Measurements from ENCODE around the gene PKNOX2.

DNA sequence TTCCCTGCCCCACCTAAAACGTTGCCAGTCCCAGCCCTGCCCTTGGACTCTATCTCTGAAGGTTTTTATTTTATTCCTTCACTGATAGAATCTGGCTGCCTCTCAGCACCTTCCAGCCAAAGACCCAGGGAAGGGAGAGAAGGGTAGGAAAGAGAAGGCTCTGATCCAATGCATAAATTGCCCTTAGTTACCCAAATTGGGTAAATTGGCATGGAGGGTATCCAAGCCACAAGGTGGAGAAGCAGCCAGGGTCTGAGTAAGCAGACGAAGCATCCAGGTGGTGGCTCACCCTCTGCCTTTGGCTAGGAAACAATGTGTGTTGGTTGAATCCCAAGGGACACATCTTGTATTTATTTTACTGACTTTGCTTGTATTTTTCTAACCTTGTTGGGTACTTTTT, 242.5 kb downstream of the PKNOX2 start:
- TF ChIP-seq CTCF (IDR thresholded peaks at IDR 0.05), result no peak
- no peak for TF ChIP-seq EP300 (IDR thresholded peaks at IDR 0.05)

Measured in ovary (tissue), 3 donors.